Ovary (tissue), 9 donors: ENCODE data around the gene CSK. TPM values are rescaled to one million over a fixed set of nuclear protein-coding genes. Genes with fewer than 3 reads are reported as not detected.

ENCODE experiments used
- DNase-seq, 5 donors: peaks; one replicate each; pipeline ENCODE4 v3.0.0-alpha.2; 2019 to 2020
- H3K27ac ChIP-seq, 2 donors: fragments of 200-600 bp; one replicate each; pipeline versions ENCODE4 v1.5.1 to v1.8.0; 2019 to 2022
- H3K27me3 ChIP-seq: fragments of 200-600 bp; one replicate; pipeline ENCODE4 v1.8.0; 2022
- H3K36me3 ChIP-seq: fragments of 200-600 bp; sonication (generic); one replicate; pipeline ENCODE4 v1.5.1; 2019
- H3K4me1 ChIP-seq: one replicate; pipeline ENCODE4 v1.8.1; 2013; ENCODE audit warnings: mild to moderate bottlenecking, moderate library complexity; ENCODE audit not compliant: insufficient read depth
- H3K4me3 ChIP-seq: fragments of 200-600 bp; sonication (generic); one replicate; pipeline ENCODE4 v1.5.1; 2017
- H3K9me3 ChIP-seq, 2 donors: fragments of 200-600 bp in 1 of 2; sonication (generic) in 1 of 2; one replicate each; pipeline versions ENCODE4 v1.5.1 to v1.8.1; 2013 to 2019; ENCODE audit warnings: mild to moderate bottlenecking in 1 of 2, moderate library complexity in 1 of 2
- EP300 ChIP-seq: sonication (generic); formaldehyde crosslinking; IDR thresholded peaks from one replicate; pipeline ENCODE4 v1.6.1; 2017; ENCODE audit warnings: antibody characterized with exemption
- POLR2A ChIP-seq: fragments of 450-650 bp; IDR thresholded peaks from one replicate; pipeline ENCODE4 v1.6.1; 2017; ENCODE audit warnings: antibody characterized with exemption, mild to moderate bottlenecking, moderate library complexity
- WGBS, 3 donors: extraction: QIAGEN DNeasy Blood & Tissue Kit in 1 of 3; methylation state at CpG; one replicate each; pipeline versions ENCODE4 v1.1.5 to v1.1.7; 2013 to 2017; 5-methylcytosine and 5-hydroxymethylcytosine counted together
- intact Hi-C, 4 donors: fragments of 100-400 bp; cut with DNase I; formaldehyde crosslinking; loops; one replicate each; pipeline versions ENCODE4 v1.11.0 to v1.15.1; 2022 to 2023
- polyA plus RNA-seq, 2 donors: library from polyadenylated mRNA; stranded (reverse); fragments of 200-250 nt in 1 of 2; fragments of 350-450 nt in 1 of 2; fragmentation: Illumina TruSeq in 1 of 2; extraction: RNeasy Lipid Tissue Mini Kit (QIAGEN cat#74804) in 1 of 2; gene quantifications; one replicate each; pipeline ENCODE4 v1.2.3, GENCODE V29; 2013 to 2014
- total RNA-seq, 7 donors: library from RNA; depleted of rRNA in 2 of 7; stranded (reverse); fragments of >200 nt in 2 of 7; fragmentation: NEBNext Ultra II Directional in 3 of 7; extraction: Animal tissue kit (Norgen Biotek cat#: 25700) in 3 of 7; gene quantifications; one replicate each; pipeline versions ENCODE4 v1.1.0 to v1.2.4, GENCODE V29; 2016 to 2023
- TF ChIP-seq, protein P1 (sequence below), 3 donors: fragments of 450-650 bp in 2 of 3; fragments of 200-600 bp in 1 of 3; IDR thresholded peaks; one replicate each; pipeline versions ENCODE4 v1.5.1 to v1.8.0; 2016 to 2022; ENCODE audit warnings: antibody characterized with exemption in 3 of 3, mild to moderate bottlenecking in 1 of 3
- donor health status: DM: no; HTN: no; CAD: no; lungs with moderate emphysema.
- donor health status: DM: no; HTN: no; CAD: no.
- donor health status: Bipolar disorder and iron deficiency.
- donor health status: DM: yes; HTN: yes; CAD: no.
- donor health status: DM: no; HTN: no; CAD: no.
- donor health status: DM: yes; HTN: yes; CAD: no.

CSK gene
- total and polyA plus RNA-seq, 9 donors: 9.2 to 49.6 (median 41.1) TPM

DNA sequence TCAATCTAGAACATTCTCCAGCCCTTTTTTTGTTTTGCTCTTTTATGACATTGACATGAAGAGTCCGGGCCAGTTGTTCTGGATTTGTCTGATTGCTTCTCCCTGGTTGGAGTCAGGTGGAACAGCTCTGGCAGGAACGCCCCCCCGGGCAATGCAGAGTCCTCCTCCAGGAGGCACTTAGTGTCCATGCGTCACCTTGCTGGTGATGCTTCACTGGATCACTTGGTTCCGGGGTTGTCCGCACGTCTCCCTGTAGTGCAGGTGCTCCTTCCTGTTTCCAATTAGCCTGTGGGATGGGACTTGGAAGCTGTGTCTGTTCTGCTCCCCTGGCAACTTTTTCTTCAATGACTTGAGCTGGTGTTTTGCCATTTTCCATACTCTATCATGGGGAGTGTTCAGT lies 9.8 kb downstream of the CSK start:
- 84 to 88% (median 84%) methylated on average over 7 of the region's 7 CpGs for WGBS, 3 donors
- no peaks in the 10 kb centered on the region for H3K9me3 ChIP-seq
- DNase-seq: no peak
- intact Hi-C loops: no loop called here
- H3K27ac ChIP-seq: no peak overlapping the region
- no peak overlapping the region for H3K4me3 ChIP-seq
- H3K36me3 ChIP-seq: no peaks in the 10 kb centered on the region
- H3K4me1 ChIP-seq: peaks cover 17% of the 10 kb centered on the region
- TF ChIP-seq POLR2A (no peak), EP300 (no peak)
- TF ChIP-seq, protein P1, sequence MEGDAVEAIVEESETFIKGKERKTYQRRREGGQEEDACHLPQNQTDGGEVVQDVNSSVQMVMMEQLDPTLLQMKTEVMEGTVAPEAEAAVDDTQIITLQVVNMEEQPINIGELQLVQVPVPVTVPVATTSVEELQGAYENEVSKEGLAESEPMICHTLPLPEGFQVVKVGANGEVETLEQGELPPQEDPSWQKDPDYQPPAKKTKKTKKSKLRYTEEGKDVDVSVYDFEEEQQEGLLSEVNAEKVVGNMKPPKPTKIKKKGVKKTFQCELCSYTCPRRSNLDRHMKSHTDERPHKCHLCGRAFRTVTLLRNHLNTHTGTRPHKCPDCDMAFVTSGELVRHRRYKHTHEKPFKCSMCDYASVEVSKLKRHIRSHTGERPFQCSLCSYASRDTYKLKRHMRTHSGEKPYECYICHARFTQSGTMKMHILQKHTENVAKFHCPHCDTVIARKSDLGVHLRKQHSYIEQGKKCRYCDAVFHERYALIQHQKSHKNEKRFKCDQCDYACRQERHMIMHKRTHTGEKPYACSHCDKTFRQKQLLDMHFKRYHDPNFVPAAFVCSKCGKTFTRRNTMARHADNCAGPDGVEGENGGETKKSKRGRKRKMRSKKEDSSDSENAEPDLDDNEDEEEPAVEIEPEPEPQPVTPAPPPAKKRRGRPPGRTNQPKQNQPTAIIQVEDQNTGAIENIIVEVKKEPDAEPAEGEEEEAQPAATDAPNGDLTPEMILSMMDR (IDR thresholded peaks at IDR 0.05): no peak
- no peaks in the 10 kb centered on the region for H3K27me3 ChIP-seq

DNA sequence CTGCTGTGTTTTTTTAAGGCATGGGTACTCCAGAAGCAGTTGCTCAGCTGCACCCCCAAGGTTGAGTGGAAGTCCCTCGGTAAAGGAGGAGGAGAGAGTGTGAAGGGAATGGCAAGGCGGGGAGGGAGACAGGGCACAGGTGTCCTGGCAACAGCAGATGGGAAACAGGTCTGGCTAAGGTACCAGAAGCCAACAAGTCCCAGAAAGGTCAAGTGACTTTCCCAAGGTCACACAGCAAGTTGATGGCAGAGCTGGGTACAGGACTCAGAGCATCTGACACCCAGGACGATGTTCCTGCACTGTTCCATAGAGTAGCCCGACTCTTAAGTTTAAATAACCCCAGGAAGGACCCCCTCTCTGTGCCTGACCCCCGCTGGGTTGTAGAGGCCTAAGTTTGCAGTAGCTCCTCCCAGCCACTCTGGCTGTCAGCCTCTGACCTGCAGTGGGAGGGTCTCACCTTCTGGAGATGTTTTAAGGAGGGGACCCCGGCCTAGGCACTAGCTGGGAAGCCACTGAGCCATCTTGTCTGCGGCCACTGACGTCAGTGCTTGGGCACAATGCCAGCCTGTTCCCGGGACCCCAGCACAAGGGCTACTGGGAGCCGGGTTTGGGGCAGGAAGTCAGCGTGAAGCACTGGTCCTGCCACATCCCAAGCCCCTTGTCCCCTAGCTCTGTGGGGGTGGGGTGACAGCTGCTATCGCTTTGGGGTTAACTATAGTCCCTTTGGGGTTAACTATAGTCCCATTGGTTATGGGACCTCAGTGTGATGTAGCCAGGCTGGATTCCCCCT lies 10.5 kb downstream of the CSK start:
- DNase-seq: no peak

DNA sequence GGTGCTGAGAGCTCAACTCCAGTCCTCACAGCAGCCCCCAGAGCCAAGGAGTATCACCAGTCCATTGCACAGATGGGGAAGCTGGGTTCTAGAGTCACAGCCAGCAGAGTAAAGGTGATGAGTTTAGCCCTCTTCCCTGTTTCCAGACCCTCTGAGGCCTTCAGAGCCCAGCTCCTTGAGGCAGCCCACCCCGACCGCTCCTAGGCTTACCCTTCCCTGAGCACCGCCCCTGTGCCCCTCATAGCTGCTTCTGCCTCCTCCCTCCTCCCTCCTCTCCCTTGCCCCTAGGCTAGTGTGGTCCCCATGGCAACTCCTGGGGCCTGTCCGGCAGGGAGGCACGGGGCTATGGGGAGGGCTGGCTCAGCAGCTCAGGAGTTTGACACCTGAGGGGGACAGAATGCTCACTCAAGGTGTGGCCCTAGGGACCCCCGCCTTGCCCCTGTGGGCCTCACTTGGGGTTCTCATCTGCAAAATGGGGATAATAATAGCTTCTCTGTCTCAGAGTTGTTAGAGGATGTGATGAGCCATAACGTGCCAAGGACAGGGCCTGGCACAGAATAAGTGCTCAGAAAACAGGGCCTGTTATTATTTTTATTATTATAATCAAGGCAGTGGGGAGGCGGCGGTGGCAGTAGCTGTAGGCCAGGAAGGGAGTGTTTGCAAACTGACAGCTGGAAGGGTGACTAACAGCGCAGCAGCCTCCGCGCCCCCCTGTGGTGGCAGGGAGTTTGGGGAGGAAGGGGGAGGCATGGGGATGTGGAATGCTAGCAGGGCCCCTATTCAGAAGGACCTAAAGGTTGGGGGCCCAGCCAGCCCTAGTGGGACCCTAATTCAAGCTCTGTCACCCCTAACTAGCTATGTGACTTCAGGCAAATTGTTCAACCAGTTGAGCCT lies 11.5 kb downstream of the CSK start:
- Histone ChIP-seq H3K9me3 (no peaks in the 10 kb centered on the region), H3K36me3 (no peaks in the 10 kb centered on the region), H3K27ac (no peak overlapping the region), H3K4me3 (no peak overlapping the region), H3K4me1 (peaks cover 17% of the 10 kb centered on the region), H3K27me3 (no peaks in the 10 kb centered on the region)
- 69 to 74% (median 71%) methylated on average over 12 of the region's 12 CpGs for WGBS, 3 donors
- TF ChIP-seq POLR2A: no peak
- TF ChIP-seq, protein P1 (IDR thresholded peaks at IDR 0.05): no peak
- no peak for TF ChIP-seq EP300
- no peak for DNase-seq
- intact Hi-C loops: no loop called here

More for the DNA sequence above, 10.5 kb downstream of the CSK start:
- H3K9me3 ChIP-seq: no peaks in the 10 kb centered on the region
- peaks cover 17% of the 10 kb centered on the region for H3K4me1 ChIP-seq
- TF ChIP-seq EP300 (no peak), POLR2A (no peak)
- TF ChIP-seq, protein P1 (IDR thresholded peaks at IDR 0.05): no peak
- H3K4me3 ChIP-seq: no peak overlapping the region
- H3K27ac ChIP-seq: no peak overlapping the region
- no peaks in the 10 kb centered on the region for H3K27me3 ChIP-seq
- H3K36me3 ChIP-seq: no peaks in the 10 kb centered on the region
- intact Hi-C loops: no loop called here
- WGBS, 3 donors: 60 to 69% (median 69%) methylated on average over 12 of the region's 12 CpGs

DNA sequence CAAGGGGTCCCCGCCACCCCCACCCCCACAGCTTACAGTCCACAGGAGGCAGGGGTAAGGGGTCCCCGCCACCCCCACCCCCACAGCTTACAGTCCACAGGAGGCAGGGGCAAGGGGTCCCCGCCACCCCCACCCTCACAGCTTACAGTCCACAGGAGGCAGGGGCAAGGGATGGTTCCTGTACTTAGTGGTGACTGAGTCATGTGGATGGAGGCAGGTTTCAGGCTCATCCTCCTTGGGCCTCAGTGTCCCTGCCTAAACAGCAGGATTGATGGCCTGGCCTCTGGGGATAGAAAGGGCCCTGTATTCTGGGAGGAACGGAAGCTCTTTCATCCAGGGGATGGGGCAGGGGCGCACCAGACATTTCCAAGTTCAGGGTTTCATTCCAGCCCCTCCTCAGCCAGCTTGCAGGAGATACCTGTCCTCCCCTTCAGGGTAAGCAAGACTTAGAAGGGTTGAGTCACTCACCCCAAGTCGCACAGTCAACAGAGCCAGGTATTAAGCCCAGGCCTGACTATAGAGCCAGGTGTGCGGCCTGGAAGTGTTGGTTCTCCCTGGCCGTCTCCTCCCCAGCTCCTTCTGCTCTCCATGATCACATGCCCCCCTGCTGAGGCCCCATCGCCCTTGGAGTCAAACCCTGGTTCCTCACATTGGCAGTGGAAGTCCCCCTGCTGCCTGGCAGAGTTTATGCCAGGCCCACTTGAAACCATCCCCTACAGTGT lies 12.5 kb downstream of the CSK start:
- intact Hi-C loops: no loop called here
- no peak overlapping the region for H3K27ac ChIP-seq
- peaks cover 9% of the 10 kb centered on the region for H3K4me1 ChIP-seq
- no peak for DNase-seq
- WGBS, 3 donors: 88 to 93% (median 90%) methylated on average over 6 to 9 of the region's 9 CpGs
- H3K4me3 ChIP-seq: no peak overlapping the region
- H3K27me3 ChIP-seq: no peaks in the 10 kb centered on the region
- no peaks in the 10 kb centered on the region for H3K9me3 ChIP-seq
- no peak for TF ChIP-seq POLR2A
- TF ChIP-seq, protein P1 (IDR thresholded peaks at IDR 0.05): no peak
- TF ChIP-seq EP300: no peak
- H3K36me3 ChIP-seq: no peaks in the 10 kb centered on the region
